ENCODE measurements around the gene PHLPP1.

GRCh38 chr18:63002803-63003445 lies 287.6 kb downstream of the PHLPP1 start:
- no peak for TF ChIP-seq CTCF (IDR thresholded peaks at IDR 0.05)
- TF ChIP-seq POLR2A (IDR thresholded peaks at IDR 0.05), result no peak
